Body of pancreas (tissue), 4 donors: ENCODE results near the gene CDC123. TPM values are rescaled to one million over a fixed set of nuclear protein-coding genes. Genes with fewer than 3 reads are reported as not detected.

Source experiments
- ATAC-seq: fragments of 150-250 bp; one replicate; pipeline ENCODE4 v1.9.1; 2016
- DNase-seq, 4 donors: peaks; one replicate each; pipeline ENCODE4 v3.0.0-alpha.2; 2019
- H3K27ac ChIP-seq, 4 donors: fragments of 200-600 bp; sonication (generic); 1 replicate in 3 of 4; 2 replicates in 1 of 4; pipeline versions ENCODE4 v1.5.1 to v1.6.1; 2016 to 2019; ENCODE audit warnings: mild to moderate bottlenecking in 1 of 4, mixed read lengths in 1 of 4, moderate library complexity in 1 of 4
- H3K27me3 ChIP-seq, 2 donors: fragments of 200-600 bp; sonication (generic); one replicate each; pipeline ENCODE4 v1.6.0; 2016; ENCODE audit warnings: mild to moderate bottlenecking in 1 of 2
- H3K36me3 ChIP-seq, 2 donors: fragments of 200-600 bp; sonication (generic); replicated peaks in 1 of 2; 2 replicates each; pipeline ENCODE4 v1.5.1; 2016; ENCODE audit warnings: low read depth in 2 of 2; ENCODE audit not compliant: insufficient read depth in 1 of 2
- H3K4me1 ChIP-seq: fragments of 200-600 bp; sonication (generic); one replicate; pipeline ENCODE4 v1.6.0; 2016
- H3K4me3 ChIP-seq, 2 donors: fragments of 200-600 bp; sonication (generic); 1 replicate in 1 of 2; 2 replicates in 1 of 2; pipeline ENCODE4 v1.5.1; 2016 to 2019
- H3K9me3 ChIP-seq, 3 donors: fragments of 200-600 bp; sonication (generic); 1 replicate in 2 of 3; 2 replicates in 1 of 3; pipeline ENCODE4 v1.5.1; 2016
- CTCF ChIP-seq, 7 experiments: fragments of 450-650 bp in 4 of 7; fragments of 200-600 bp in 3 of 7; sonication (generic) in 3 of 7; IDR thresholded peaks; one replicate each; pipeline ENCODE4 v1.5.1; 2016 to 2019; ENCODE audit warnings: antibody characterized with exemption in 7 of 7
- POLR2A ChIP-seq, 3 donors: fragments of 450-650 bp; IDR thresholded peaks; one replicate each; pipeline ENCODE4 v1.6.1; 2016; ENCODE audit warnings: antibody characterized with exemption in 3 of 3, mild to moderate bottlenecking in 2 of 3
- WGBS, 2 donors: methylation state at CpG; one replicate each; pipeline ENCODE4 v1.1.5; 2017; 5-methylcytosine and 5-hydroxymethylcytosine counted together
- intact Hi-C: fragments of 100-400 bp; cut with DNase I; formaldehyde crosslinking; loops from one replicate; pipeline ENCODE4 v1.15.1; 2023
- total RNA-seq, 2 donors: library from RNA; depleted of rRNA; stranded (reverse); fragments of >200 nt; gene quantifications; one replicate each; pipeline ENCODE4 v1.1.0, GENCODE V29; 2016

The CDC123 gene
- total RNA-seq, 2 donors from 2014 or later: 28.3 to 38.2 TPM

GRCh38 chr10:12213621-12214020 is 17.6 kb downstream of the CDC123 start:
- no peak overlapping the region for H3K27ac ChIP-seq
- ATAC-seq: no peak
- no peak for DNase-seq
- H3K4me3 ChIP-seq: no peak overlapping the region
- TF ChIP-seq CTCF (IDR thresholded peaks at IDR 0.05) (no peak), POLR2A (IDR thresholded peaks at IDR 0.05) (no peak)
- peaks cover 13% of the 10 kb centered on the region for H3K4me1 ChIP-seq
- peaks cover 4 to 13% of the 10 kb centered on the region in 2 donors for H3K36me3 ChIP-seq
- intact Hi-C loops: no loop called here
- no peaks in the 10 kb centered on the region for H3K27me3 ChIP-seq
- no peaks in the 10 kb centered on the region for H3K9me3 ChIP-seq
- 55 to 70% methylated on average over 3 of the region's 3 CpGs for WGBS, 2 donors

GRCh38 chr10:12214093-12214492 is 18.1 kb downstream of the CDC123 start:
- ATAC-seq: no peak
- H3K9me3 ChIP-seq: no peaks in the 10 kb centered on the region
- no peak overlapping the region for H3K4me3 ChIP-seq
- no peaks in the 10 kb centered on the region for H3K27me3 ChIP-seq
- no peak for DNase-seq
- H3K4me1 ChIP-seq: peaks cover 13% of the 10 kb centered on the region
- TF ChIP-seq CTCF (IDR thresholded peaks at IDR 0.05) (no peak), POLR2A (IDR thresholded peaks at IDR 0.05) (no peak)
- peak overlapping the region in 1 of 4 donors; percentile 22 for H3K27ac ChIP-seq
- H3K36me3 ChIP-seq: peaks cover 6 to 13% of the 10 kb centered on the region in 2 donors
- intact Hi-C loops: no loop called here
- WGBS, 2 donors: 66 to 72% methylated on average over 4 of the region's 4 CpGs

- Histone ChIP-seq H3K27me3 (no peaks in the 10 kb centered on the region), H3K4me1 (peaks cover 13% of the 10 kb centered on the region), H3K4me3 (no peak overlapping the region), H3K9me3 (no peaks in the 10 kb centered on the region), H3K27ac (peak overlapping the region in 2 of 4 donors; percentile 7 to 22), H3K36me3 (peaks cover 6 to 13% of the 10 kb centered on the region in 2 donors)
- DNase-seq: peak; percentile 26 to 51 (median 40)
- intact Hi-C loops: no loop called here
- TF ChIP-seq POLR2A (IDR thresholded peaks at IDR 0.05) (no peak), CTCF (IDR thresholded peaks at IDR 0.05) (peak; percentile 40 to 78 (median 62))
- ATAC-seq: peak; percentile 80
- 13 to 24% methylated on average over 6 of the region's 6 CpGs for WGBS, 2 donors
Observed at GRCh38 chr10:12214763-12215218, 18.8 kb downstream of the CDC123 start.

GRCh38 chr10:12218991-12219390 is 23.0 kb downstream of the CDC123 start:
- Histone ChIP-seq H3K4me1 (peaks cover 13% of the 10 kb centered on the region), H3K4me3 (no peak overlapping the region), H3K36me3 (peaks cover 1 to 6% of the 10 kb centered on the region in 2 donors), H3K27ac (no peak overlapping the region), H3K27me3 (no peaks in the 10 kb centered on the region), H3K9me3 (no peaks in the 10 kb centered on the region)
- ATAC-seq (no peak), DNase-seq (no peak)
- 76 to 88% methylated on average over 8 of the region's 8 CpGs for WGBS, 2 donors
- intact Hi-C loops: no loop called here
- TF ChIP-seq POLR2A (IDR thresholded peaks at IDR 0.05) (no peak), CTCF (IDR thresholded peaks at IDR 0.05) (no peak)
